ENCODE data around the gene ZNF776.

- TF ChIP-seq CTCF (IDR thresholded peaks at IDR 0.05) (no peak), POLR2A (IDR thresholded peaks at IDR 0.05) (no peak)
Observed at GRCh38 chr19:57754091-57754673, 7.6 kb downstream of the ZNF776 start.

All from thyroid gland (tissue), 4 donors.